Stimulated activated memory B cell treated with anti-CD40 and anti-IgM and Interleukin-4, amounts not matched to agents 10 μg/mL and 1 μg/mL and 100 μg/mL, for 72 hours (primary cell): Measurements from ENCODE around the gene PNKP.

Source experiments
- ATAC-seq: fragments of 150-1000 bp; cut with Tn5 transposase; 2 replicates; pipeline ENCODE4 v1.10.0; 2021
- H3K27ac Mint-ChIP-seq: one replicate; pipeline ENCODE4 v1.8.0; 2022; ENCODE audit warnings: mild to moderate bottlenecking, mixed read lengths
- H3K27me3 Mint-ChIP-seq: one replicate; pipeline ENCODE4 v1.8.0; 2022; ENCODE audit warnings: mixed read lengths
- H3K36me3 Mint-ChIP-seq: one replicate; pipeline ENCODE4 v1.8.0; 2022; ENCODE audit warnings: mixed read lengths
- H3K4me1 Mint-ChIP-seq: one replicate; pipeline ENCODE4 v1.8.0; 2022; ENCODE audit warnings: mixed read lengths
- H3K4me3 Mint-ChIP-seq: one replicate; pipeline ENCODE4 v1.8.0; 2022; ENCODE audit warnings: mild to moderate bottlenecking, moderate library complexity, mixed read lengths
- H3K9me3 Mint-ChIP-seq: one replicate; pipeline ENCODE4 v1.8.0; 2022; ENCODE audit warnings: mixed read lengths

PNKP gene

DNA sequence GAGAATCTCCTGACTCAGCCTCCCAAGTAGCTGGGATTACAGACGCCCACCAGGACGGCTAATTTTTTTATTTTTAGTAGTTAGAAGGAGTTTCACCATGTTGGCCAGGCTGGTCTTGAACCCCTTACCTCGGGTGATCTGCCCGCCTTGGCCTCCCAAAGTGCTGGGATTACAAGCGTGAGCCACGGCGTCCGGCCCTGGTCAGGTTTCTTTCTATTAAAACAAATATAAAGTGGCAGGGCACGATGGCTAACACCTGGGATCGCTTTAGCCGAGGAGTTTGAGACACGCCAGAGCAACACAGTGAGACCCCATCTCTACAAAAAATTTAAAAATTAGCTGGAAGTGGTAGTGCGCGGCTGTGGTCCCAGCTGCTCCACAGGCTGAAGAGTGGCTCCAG is 50.8 kb downstream of the PNKP start:
- Mint-ChIP-seq H3K27me3 (no peaks in the 10 kb centered on the region), H3K4me3 (no peak overlapping the region), H3K36me3 (no peaks in the 10 kb centered on the region), H3K4me1 (peaks cover 49% of the 10 kb centered on the region), H3K9me3 (no peaks in the 10 kb centered on the region), H3K27ac (peak overlapping the region; percentile 91)
- ATAC-seq: no peak

DNA sequence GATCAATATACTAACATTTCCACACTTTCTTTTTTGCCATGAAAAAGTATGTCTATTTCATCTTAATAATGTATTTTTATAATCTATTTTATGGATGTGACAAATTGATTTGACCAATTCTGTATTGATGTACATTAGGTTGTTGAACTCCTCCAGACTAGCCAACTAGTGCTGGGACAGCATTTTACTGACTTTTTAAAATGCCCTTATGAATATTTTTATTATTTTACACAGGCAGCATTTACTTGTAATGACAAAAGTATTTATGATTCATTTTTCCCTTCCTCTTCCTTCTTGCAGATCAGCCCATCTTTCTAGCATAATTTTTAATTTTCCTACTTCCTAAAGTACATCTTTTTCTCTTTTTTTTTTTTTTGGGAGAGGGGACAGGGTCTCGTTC is 53.4 kb downstream of the PNKP start:
- Mint-ChIP-seq H3K9me3 (no peaks in the 10 kb centered on the region), H3K4me1 (peaks cover 49% of the 10 kb centered on the region), H3K27ac (peak overlapping the region; percentile 88), H3K4me3 (peak overlapping the region; percentile 56), H3K27me3 (no peaks in the 10 kb centered on the region), H3K36me3 (no peaks in the 10 kb centered on the region)
- no peak for ATAC-seq

DNA sequence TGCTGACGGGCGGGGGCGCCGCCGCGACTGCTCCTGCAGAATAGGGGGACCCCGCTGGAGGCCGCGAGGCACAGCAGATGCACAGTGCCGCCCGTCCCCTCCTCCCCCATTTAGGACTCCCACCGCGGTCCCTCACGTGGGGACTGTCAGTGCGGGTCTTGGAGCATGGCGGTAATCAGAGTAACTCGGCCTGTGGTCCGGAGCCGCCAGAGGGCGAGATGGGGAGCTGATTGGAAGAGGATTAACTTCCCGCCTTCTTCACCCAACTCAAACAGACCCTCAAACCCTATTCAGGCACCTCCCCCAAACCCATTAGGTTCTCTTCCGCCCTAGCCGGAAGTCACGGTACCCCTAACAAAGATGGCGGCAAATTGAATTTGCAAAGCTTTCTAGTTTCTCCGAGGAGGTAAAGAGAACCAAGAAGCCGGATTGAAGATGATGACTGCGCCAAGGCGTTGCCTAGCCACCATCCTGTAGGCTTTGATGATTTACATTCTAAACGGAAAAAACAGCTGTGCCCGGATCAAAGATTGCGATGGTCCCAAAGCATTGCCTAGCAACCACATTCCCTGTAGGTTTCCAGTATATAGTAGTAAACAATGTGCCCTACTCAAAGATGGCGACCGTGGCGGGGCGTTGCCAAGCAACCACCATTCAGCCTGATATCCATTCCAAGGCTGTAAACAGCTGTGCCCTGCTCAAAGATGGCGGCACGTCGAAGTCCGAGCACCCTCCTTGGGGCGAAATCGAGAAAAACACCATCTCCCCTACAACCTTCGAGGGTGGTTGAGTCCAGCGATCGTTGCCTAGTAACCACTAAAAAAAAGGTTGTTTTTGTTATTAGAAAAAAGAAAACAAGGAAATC is 54.1 kb downstream of the PNKP start, which contains the start of gene FUZ:
Gene FUZ (minus strand): TSS at position 296 of the 865 bp plus-strand sequence. CDS start 186 bp downstream, at position 110.
- ATAC-seq: peak; percentile 87

DNA sequence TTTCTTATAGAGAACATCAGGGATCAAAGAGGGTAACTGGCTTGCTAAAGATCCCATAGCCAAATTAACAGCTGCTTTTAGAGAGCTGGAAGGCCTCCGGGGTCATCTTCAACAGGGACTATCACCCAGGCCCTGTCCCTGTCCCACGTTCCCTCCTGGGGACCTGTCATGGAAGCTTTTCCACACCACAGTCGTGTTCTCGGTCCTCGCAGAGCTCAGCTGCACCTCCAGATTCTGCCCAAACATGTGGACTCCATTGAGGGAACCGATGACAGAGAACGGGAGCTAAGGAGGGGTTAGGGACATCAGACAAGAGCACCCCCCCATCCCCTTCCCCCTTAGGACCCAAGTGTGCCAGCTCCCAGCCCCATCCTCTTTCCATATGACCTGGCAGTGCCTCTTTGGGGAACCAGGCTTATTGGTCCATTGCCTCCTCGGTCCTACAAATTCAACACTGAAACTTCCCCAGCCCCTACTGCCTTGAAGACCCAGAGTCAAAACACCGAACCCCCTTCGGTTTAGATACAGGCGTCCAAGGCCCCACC is 54.9 kb downstream of the PNKP start:
- Mint-ChIP-seq H3K36me3 (no peaks in the 10 kb centered on the region), H3K9me3 (no peaks in the 10 kb centered on the region), H3K4me3 (peak overlapping the region; percentile 91), H3K27ac (peak overlapping the region; percentile 88), H3K27me3 (no peaks in the 10 kb centered on the region), H3K4me1 (peaks cover 55% of the 10 kb centered on the region)
- ATAC-seq: no peak

More for the DNA sequence above, 54.1 kb downstream of the PNKP start, which contains the start of gene FUZ:
- H3K27me3 Mint-ChIP-seq: no peaks in the 10 kb centered on the region
- H3K4me3 Mint-ChIP-seq: peak within 1 kb of the TSS; percentile 91
- no peaks in the 10 kb centered on the region for H3K9me3 Mint-ChIP-seq
- no peaks in the 10 kb centered on the region for H3K36me3 Mint-ChIP-seq
- peak within 1 kb of the TSS; percentile 88 for H3K27ac Mint-ChIP-seq
- H3K4me1 Mint-ChIP-seq: peaks cover 49% of the 10 kb centered on the region

DNA sequence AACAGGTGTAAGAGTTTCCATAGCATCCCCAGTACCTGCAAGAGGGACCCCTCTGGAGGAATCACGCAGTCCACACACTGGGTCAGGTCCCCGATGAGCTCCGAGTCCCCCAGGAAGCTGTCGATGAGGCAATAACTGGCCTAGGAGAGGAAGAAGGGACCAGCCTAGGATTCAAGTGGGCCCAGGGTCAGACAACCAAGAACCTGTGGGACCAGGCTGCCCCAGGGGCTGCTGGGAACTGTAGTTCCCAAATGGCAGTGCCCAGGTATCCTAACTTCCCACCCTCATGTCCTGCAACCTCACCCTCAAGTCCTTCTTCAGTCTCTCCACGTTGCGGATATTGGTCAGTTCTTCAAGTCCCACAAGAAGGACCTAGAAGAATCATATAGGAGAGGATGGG is 56.0 kb downstream of the PNKP start:
- no peaks in the 10 kb centered on the region for H3K9me3 Mint-ChIP-seq
- H3K27me3 Mint-ChIP-seq: no peaks in the 10 kb centered on the region
- H3K36me3 Mint-ChIP-seq: peaks cover 3% of the 10 kb centered on the region
- H3K4me3 Mint-ChIP-seq: no peak overlapping the region
- ATAC-seq: no peak
- peak overlapping the region; percentile 88 for H3K27ac Mint-ChIP-seq
- peaks cover 59% of the 10 kb centered on the region for H3K4me1 Mint-ChIP-seq
